Stimulated activated CD4-positive, alpha-beta T cell treated with anti-CD3 and anti-CD28 coated beads, Interleukin-12 subunit alpha, Interleukin-12 subunit beta, amount 100 ng/mL, for 4 hours (primary cell): ENCODE data around the gene TBC1D22A.

Experiments
- DNase-seq: peaks from one replicate; pipeline ENCODE4 v3.0.0-alpha.2; 2020

Gene TBC1D22A

GRCh38 chr22:47068626-47068996, 306.2 kb downstream of the TBC1D22A start:
- no peak for DNase-seq

GRCh38 chr22:47069270-47069669, 306.8 kb downstream of the TBC1D22A start:
- no peak for DNase-seq

GRCh38 chr22:47071078-47071806, 308.8 kb downstream of the TBC1D22A start:
- DNase-seq, result no peak

GRCh38 chr22:47071807-47072641, 309.6 kb downstream of the TBC1D22A start:
- DNase-seq, result no peak

- no peak for DNase-seq
Measured at GRCh38 chr22:47072642-47072967, 310.2 kb downstream of the TBC1D22A start.

GRCh38 chr22:47073075-47073474, 310.6 kb downstream of the TBC1D22A start:
- DNase-seq, result no peak

GRCh38 chr22:47074105-47074504, 311.7 kb downstream of the TBC1D22A start:
- no peak for DNase-seq

GRCh38 chr22:47075568-47075967, 313.1 kb downstream of the TBC1D22A start:
- no peak for DNase-seq

- DNase-seq, result no peak
Measured at GRCh38 chr22:47076758-47077157, 314.3 kb downstream of the TBC1D22A start.

- no peak for DNase-seq
Measured at GRCh38 chr22:47080100-47080499, 317.6 kb downstream of the TBC1D22A start.

- DNase-seq, result no peak
Measured at GRCh38 chr22:47082505-47082904, 320.1 kb downstream of the TBC1D22A start.

GRCh38 chr22:47083379-47083986, 321.0 kb downstream of the TBC1D22A start:
- DNase-seq, result no peak

- DNase-seq, result no peak
Measured at GRCh38 chr22:47084226-47084625, 321.8 kb downstream of the TBC1D22A start.

GRCh38 chr22:47086596-47087248, 324.3 kb downstream of the TBC1D22A start:
- no peak for DNase-seq

- no peak for DNase-seq
Measured at GRCh38 chr22:47088480-47089158, 326.2 kb downstream of the TBC1D22A start.

GRCh38 chr22:47089374-47089773, 326.9 kb downstream of the TBC1D22A start:
- no peak for DNase-seq

GRCh38 chr22:47089796-47090460, 327.5 kb downstream of the TBC1D22A start:
- no peak for DNase-seq

GRCh38 chr22:47090591-47091245, 328.3 kb downstream of the TBC1D22A start:
- no peak for DNase-seq

GRCh38 chr22:47091246-47091651, 328.8 kb downstream of the TBC1D22A start:
- DNase-seq, result no peak

- no peak for DNase-seq
Measured at GRCh38 chr22:47091921-47092700, 329.7 kb downstream of the TBC1D22A start.

- no peak for DNase-seq
Measured at GRCh38 chr22:47092896-47093311, 330.5 kb downstream of the TBC1D22A start.
